Neuronal stem cell (in vitro differentiated cells): Measurements from ENCODE around the gene ERI2.

Experiments used
- DNase-seq: peaks from one replicate; pipeline ENCODE4 v3.0.0-alpha.2; 2013; ENCODE audit warnings: low spot score
- H2AFZ ChIP-seq: one replicate; pipeline ENCODE4 v1.6.1; 2013; ENCODE audit warnings: mild to moderate bottlenecking, low read length, inconsistent platforms
- H2AK5ac ChIP-seq: 2 replicates; pipeline ENCODE4 v1.6.1; 2013; ENCODE audit warnings: low read depth, mild to moderate bottlenecking, inconsistent platforms, low read length, moderate library complexity, mixed read lengths
- H2BK120ac ChIP-seq: 2 replicates; pipeline ENCODE4 v1.6.1; 2013; ENCODE audit warnings: low read depth, mild to moderate bottlenecking, inconsistent platforms, low read length, moderate library complexity, mixed read lengths
- H2BK12ac ChIP-seq: one replicate; pipeline ENCODE4 v1.6.1; 2013; ENCODE audit warnings: low read length, inconsistent platforms
- H2BK15ac ChIP-seq: 2 replicates; pipeline ENCODE4 v1.6.1; 2013; ENCODE audit warnings: mild to moderate bottlenecking, low read length, inconsistent platforms, mixed read lengths
- H2BK5ac ChIP-seq: one replicate; pipeline ENCODE4 v1.6.1; 2013; ENCODE audit warnings: inconsistent platforms, mild to moderate bottlenecking, low read length, moderate library complexity
- H3K14ac ChIP-seq: one replicate; pipeline ENCODE4 v1.6.1; 2013; ENCODE audit warnings: low read length, inconsistent platforms
- H3K18ac ChIP-seq: 2 replicates; pipeline ENCODE4 v1.6.1; 2013; ENCODE audit warnings: low read length, inconsistent platforms
- H3K23ac ChIP-seq: 2 replicates; pipeline ENCODE4 v1.6.1; 2013; ENCODE audit warnings: low read depth, mild to moderate bottlenecking, mixed read lengths, low read length, inconsistent platforms; ENCODE audit not compliant: poor library complexity
- H3K27ac ChIP-seq: replicated peaks from 3 replicates; pipeline ENCODE4 v1.5.1; 2013; ENCODE audit warnings: low read length, inconsistent platforms
- H3K27me3 ChIP-seq, 3 experiments: 2 replicates each; pipeline ENCODE4 v1.6.1; 2013; ENCODE audit warnings: low read length in 3 of 3, mild to moderate bottlenecking in 2 of 3, inconsistent platforms in 1 of 3, low read depth in 1 of 3, mixed read lengths in 1 of 3, moderate library complexity in 1 of 3; ENCODE audit not compliant: control insufficient read depth in 3 of 3, insufficient read depth in 3 of 3
- H3K36me3 ChIP-seq, 2 donors: replicated peaks in 1 of 2; 2 replicates each; pipeline ENCODE4 v1.6.1; 2013; ENCODE audit warnings: low read length in 2 of 2; ENCODE audit not compliant: control insufficient read depth in 2 of 2, insufficient read depth in 2 of 2
- H3K4ac ChIP-seq: 2 replicates; pipeline ENCODE4 v1.6.1; 2013; ENCODE audit warnings: inconsistent platforms, mild to moderate bottlenecking, low read length, moderate library complexity
- H3K4me1 ChIP-seq, 2 donors: 1 replicate in 1 of 2; 2 replicates in 1 of 2; pipeline ENCODE4 v1.6.1; 2013; ENCODE audit warnings: low read length in 2 of 2, low read depth in 1 of 2; ENCODE audit not compliant: control insufficient read depth in 2 of 2, insufficient read depth in 1 of 2
- H3K4me2 ChIP-seq: one replicate; pipeline ENCODE4 v1.6.1; 2013; ENCODE audit warnings: mild to moderate bottlenecking, low read length, inconsistent platforms; ENCODE audit not compliant: insufficient read depth, poor library complexity, severe bottlenecking
- H3K4me3 ChIP-seq, 2 donors: 2 replicates each; pipeline ENCODE4 v1.5.1; 2013; ENCODE audit warnings: low read length in 2 of 2, mild to moderate bottlenecking in 2 of 2, inconsistent platforms in 1 of 2, moderate library complexity in 1 of 2
- H3K79me1 ChIP-seq: one replicate; pipeline ENCODE4 v1.6.1; 2013; ENCODE audit warnings: low read depth, mild to moderate bottlenecking, inconsistent platforms, low read length, moderate library complexity
- H3K9ac ChIP-seq: one replicate; pipeline ENCODE4 v1.6.1; 2013; ENCODE audit warnings: mild to moderate bottlenecking, low read depth, low read length, inconsistent platforms; ENCODE audit not compliant: poor library complexity
- H3K9me3 ChIP-seq, 2 donors: replicated peaks in 1 of 2; 2 replicates each; pipeline versions ENCODE3 to v1.6.1; 2013; ENCODE audit warnings: low read length in 2 of 2, mild to moderate bottlenecking in 2 of 2, inconsistent platforms in 1 of 2, low read depth in 1 of 2, mixed read lengths in 1 of 2, moderate library complexity in 1 of 2; ENCODE audit not compliant: control insufficient read depth in 2 of 2, insufficient read depth in 1 of 2
- H4K8ac ChIP-seq: one replicate; pipeline ENCODE4 v1.6.1; 2013; ENCODE audit warnings: low read depth, mild to moderate bottlenecking, inconsistent platforms, low read length, moderate library complexity
- H4K91ac ChIP-seq: one replicate; pipeline ENCODE4 v1.6.1; 2013; ENCODE audit warnings: low read length, low read depth, mild to moderate bottlenecking, inconsistent platforms; ENCODE audit not compliant: poor library complexity
- WGBS, 2 donors: extraction: QIAGEN DNeasy Blood & Tissue Kit; methylation state at CpG; one replicate each; pipeline ENCODE4 v1.1.7; 2013; ENCODE audit warnings: missing lambda C conversion rate in 2 of 2, mixed read lengths in 1 of 2; ENCODE audit not compliant: insufficient read length in 2 of 2, insufficient replicate concordance in 1 of 2; ENCODE audit errors: extremely low coverage in 2 of 2; 5-methylcytosine and 5-hydroxymethylcytosine counted together

ERI2 gene

DNA sequence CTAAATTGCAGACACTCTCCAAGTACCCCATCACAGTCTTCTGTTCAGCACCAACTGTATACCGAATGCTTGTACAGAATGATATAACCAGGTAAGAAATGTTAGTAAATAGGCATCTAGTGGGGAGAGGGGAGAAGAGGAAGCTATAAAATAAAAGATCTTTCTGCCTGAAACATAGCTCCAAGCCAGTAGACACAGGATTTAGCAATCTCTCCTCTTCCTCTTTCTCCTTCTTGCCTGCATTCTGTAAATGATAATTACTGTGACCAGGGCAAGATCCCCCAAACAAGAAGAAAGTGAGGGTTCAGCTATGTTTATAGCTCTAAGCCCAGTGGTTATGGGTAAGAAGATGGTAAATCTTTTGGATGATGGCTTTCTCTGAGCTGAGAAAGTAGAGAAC, 24.6 kb downstream of the ERI2 start:
- H3K27me3 ChIP-seq: no peaks in the 10 kb centered on the region
- no peak overlapping the region for H3K18ac ChIP-seq
- H3K9ac ChIP-seq: no peak overlapping the region
- no peak overlapping the region for H3K4ac ChIP-seq
- no peaks in the 10 kb centered on the region for H3K79me1 ChIP-seq
- H2BK5ac ChIP-seq: no peak overlapping the region
- H3K4me1 ChIP-seq: no peaks in the 10 kb centered on the region
- no peak overlapping the region for H2BK15ac ChIP-seq
- H3K27ac ChIP-seq: no peak overlapping the region
- no peak overlapping the region for H2AK5ac ChIP-seq
- no CpG with 5 or more reads among the region's 1 CpG for WGBS, 2 donors
- no peak overlapping the region for H3K4me2 ChIP-seq
- no peak for DNase-seq
- H3K14ac ChIP-seq: no peak overlapping the region
- no peak overlapping the region for H4K8ac ChIP-seq
- no peak overlapping the region for H2BK12ac ChIP-seq
- H3K9me3 ChIP-seq: no peaks in the 10 kb centered on the region
- H3K23ac ChIP-seq: no peak overlapping the region
- no peak overlapping the region for H2BK120ac ChIP-seq
- H4K91ac ChIP-seq: no peak overlapping the region
- no peak overlapping the region for H2AFZ ChIP-seq
- H3K36me3 ChIP-seq: no peaks in the 10 kb centered on the region
- no peak overlapping the region for H3K4me3 ChIP-seq

DNA sequence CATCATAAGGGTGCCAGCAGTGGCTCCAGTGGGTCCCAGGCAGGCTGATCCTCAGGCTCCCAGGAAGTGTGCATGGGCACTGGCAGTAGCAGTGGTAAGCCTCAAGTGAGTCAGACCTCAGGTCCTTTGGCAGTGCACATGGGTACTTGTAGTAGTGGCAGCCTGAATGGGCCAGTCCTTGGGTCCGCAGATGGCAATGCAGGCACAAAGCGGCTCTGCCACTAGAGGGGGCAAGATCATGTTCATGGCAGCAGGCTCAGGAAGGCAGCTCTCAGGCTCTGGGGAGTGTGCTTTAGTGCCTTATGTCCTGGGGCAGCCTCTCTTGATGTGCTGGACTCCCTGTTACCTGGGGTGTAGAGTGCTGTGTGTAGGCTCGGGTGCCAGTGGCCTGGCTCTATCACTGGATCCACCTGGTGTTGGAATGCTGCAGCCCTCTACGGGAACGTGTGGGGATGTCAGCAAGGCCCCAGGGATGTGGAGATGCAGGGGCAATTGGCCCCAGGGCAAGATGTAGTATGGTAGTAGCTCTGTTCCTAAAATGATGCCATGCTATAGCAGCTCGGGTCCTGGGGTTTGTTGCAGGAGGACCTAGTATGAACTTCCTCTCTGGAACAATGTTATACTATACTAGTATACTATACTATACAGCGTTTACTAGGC, 31.4 kb downstream of the ERI2 start:
- WGBS, 2 donors: no CpG with 5 or more reads among the region's 7 CpGs
- H2AK5ac ChIP-seq: peak overlapping the region; percentile 81
- H3K4me3 ChIP-seq: no peak overlapping the region
- H3K36me3 ChIP-seq: no peaks in the 10 kb centered on the region
- peak overlapping the region; percentile 85 for H3K18ac ChIP-seq
- DNase-seq: peak; percentile 44
- H2BK12ac ChIP-seq: no peak overlapping the region
- no peak overlapping the region for H4K91ac ChIP-seq
- H3K4ac ChIP-seq: no peak overlapping the region
- H3K9ac ChIP-seq: no peak overlapping the region
- no peaks in the 10 kb centered on the region for H3K4me1 ChIP-seq
- no peaks in the 10 kb centered on the region for H3K79me1 ChIP-seq
- no peak overlapping the region for H3K4me2 ChIP-seq
- no peaks in the 10 kb centered on the region for H3K27me3 ChIP-seq
- H3K9me3 ChIP-seq: no peaks in the 10 kb centered on the region
- H3K14ac ChIP-seq: no peak overlapping the region
- no peak overlapping the region for H3K27ac ChIP-seq
- H3K23ac ChIP-seq: peak overlapping the region; percentile 65
- no peak overlapping the region for H2AFZ ChIP-seq
- no peak overlapping the region for H4K8ac ChIP-seq
- no peak overlapping the region for H2BK15ac ChIP-seq
- H2BK5ac ChIP-seq: no peak overlapping the region
- H2BK120ac ChIP-seq: no peak overlapping the region

DNA sequence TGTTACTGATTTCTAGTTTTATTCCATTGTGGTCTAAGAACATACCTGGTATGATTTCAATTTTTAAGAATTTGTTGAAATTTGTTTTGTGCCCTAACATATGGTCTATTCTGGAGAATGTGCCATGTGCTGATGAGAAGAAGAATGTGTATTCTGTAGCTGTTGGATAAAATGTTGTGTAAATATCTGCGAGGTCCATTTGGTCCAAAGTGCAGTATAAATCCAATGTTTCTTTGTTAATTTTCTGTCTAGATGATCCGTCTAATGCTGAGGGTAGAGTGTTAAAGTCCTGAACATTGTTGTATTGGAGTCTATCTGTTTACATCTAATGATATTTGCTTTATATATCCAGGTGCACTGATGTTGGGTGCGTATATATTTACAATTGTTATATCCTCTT, 32.6 kb downstream of the ERI2 start:
- no peak overlapping the region for H2BK120ac ChIP-seq
- no peak overlapping the region for H2BK5ac ChIP-seq
- H3K4ac ChIP-seq: no peak overlapping the region
- DNase-seq: no peak
- no peaks in the 10 kb centered on the region for H3K4me1 ChIP-seq
- H3K4me2 ChIP-seq: no peak overlapping the region
- H2BK12ac ChIP-seq: no peak overlapping the region
- H3K9ac ChIP-seq: no peak overlapping the region
- no peak overlapping the region for H4K91ac ChIP-seq
- H3K79me1 ChIP-seq: no peaks in the 10 kb centered on the region
- H3K27ac ChIP-seq: no peak overlapping the region
- H3K23ac ChIP-seq: no peak overlapping the region
- WGBS, 2 donors: no CpG with 5 or more reads among the region's 3 CpGs
- no peak overlapping the region for H4K8ac ChIP-seq
- H3K14ac ChIP-seq: no peak overlapping the region
- H2AK5ac ChIP-seq: no peak overlapping the region
- no peaks in the 10 kb centered on the region for H3K36me3 ChIP-seq
- no peak overlapping the region for H3K4me3 ChIP-seq
- H3K9me3 ChIP-seq: no peaks in the 10 kb centered on the region
- no peaks in the 10 kb centered on the region for H3K27me3 ChIP-seq
- no peak overlapping the region for H2AFZ ChIP-seq
- no peak overlapping the region for H2BK15ac ChIP-seq
- H3K18ac ChIP-seq: no peak overlapping the region

DNA sequence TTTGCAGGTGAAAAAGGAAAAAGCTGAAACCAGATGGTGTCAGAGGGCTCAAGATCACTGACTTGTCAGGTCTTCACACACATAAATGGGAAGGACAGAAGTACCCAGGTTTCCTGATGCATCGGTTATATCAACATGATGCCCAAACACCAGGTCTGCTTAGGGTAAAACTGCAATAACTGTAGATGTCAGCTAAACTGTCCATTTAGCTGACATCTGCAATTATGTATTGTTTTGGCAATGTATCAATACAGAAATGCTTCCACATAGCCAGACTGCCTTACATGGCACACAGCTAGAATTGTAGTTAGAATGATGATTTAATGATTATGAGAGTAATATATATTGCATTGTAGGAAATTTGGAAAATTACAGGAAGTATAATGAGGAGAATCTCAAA, 37.5 kb downstream of the ERI2 start:
- Histone ChIP-seq H3K23ac (no peak overlapping the region), H3K36me3 (no peaks in the 10 kb centered on the region), H3K4ac (no peak overlapping the region), H2AK5ac (no peak overlapping the region), H4K8ac (no peak overlapping the region), H2AFZ (no peak overlapping the region), H3K14ac (no peak overlapping the region), H3K9me3 (no peaks in the 10 kb centered on the region), H2BK12ac (no peak overlapping the region), H3K4me1 (no peaks in the 10 kb centered on the region), H4K91ac (no peak overlapping the region), H3K27ac (no peak overlapping the region), H3K27me3 (no peaks in the 10 kb centered on the region), H3K79me1 (no peaks in the 10 kb centered on the region), H2BK120ac (no peak overlapping the region), H3K18ac (no peak overlapping the region), H3K9ac (no peak overlapping the region), H3K4me3 (no peak overlapping the region), H2BK5ac (no peak overlapping the region), H3K4me2 (no peak overlapping the region), H2BK15ac (no peak overlapping the region)
- DNase-seq: no peak
- whole genome bisulfite sequencing, 2 donors: no CpG with 5 or more reads among the region's 1 CpG
